GM08714 (cell line): ENCODE results near the gene TTC33.
"Not testable (repeated sequence)": the region's sequence is repeated elsewhere in the genome, so short reads cannot be mapped to it uniquely, and the experiment has no call there.

Source experiments
- H3K4me3 ChIP-seq: fragments of 200-500 bp; sonication (Bioruptor generic); 2 replicates; pipeline ENCODE4 v1.5.1; 2014; ENCODE audit warnings: mild to moderate bottlenecking, low read length, inconsistent platforms
- ZNF274 ChIP-seq: IDR thresholded peaks from 2 replicates; pipeline ENCODE4 v1.6.1; 2012; ENCODE audit warnings: mild to moderate bottlenecking, low read depth, low read length

Gene TTC33

GRCh38 chr5:40787986-40788385, 32.2 kb upstream of the TTC33 start:
- no peak for TF ChIP-seq ZNF274
- no peak overlapping the region for H3K4me3 ChIP-seq

DNA sequence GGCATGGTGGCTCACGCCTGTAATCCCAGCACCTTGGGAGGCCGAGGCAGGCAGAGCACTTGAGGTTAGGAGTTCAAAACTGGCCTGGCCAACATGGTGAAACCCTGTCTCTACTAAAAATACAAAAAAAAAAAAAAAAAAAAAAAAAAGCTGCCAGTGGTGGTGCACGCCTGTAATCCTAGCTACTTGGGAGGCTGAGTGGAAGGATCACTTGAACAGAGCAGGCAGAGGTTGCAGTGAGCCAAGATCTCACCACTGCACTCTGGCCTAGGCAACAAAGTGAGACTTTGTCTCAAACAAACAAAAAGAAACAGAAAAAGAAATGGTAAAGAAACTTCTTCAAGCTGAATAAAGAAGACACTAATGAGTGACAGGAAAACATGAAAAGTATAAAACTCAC, 30.9 kb upstream of the TTC33 start:
- not testable (repeated sequence) for H3K4me3 ChIP-seq

DNA sequence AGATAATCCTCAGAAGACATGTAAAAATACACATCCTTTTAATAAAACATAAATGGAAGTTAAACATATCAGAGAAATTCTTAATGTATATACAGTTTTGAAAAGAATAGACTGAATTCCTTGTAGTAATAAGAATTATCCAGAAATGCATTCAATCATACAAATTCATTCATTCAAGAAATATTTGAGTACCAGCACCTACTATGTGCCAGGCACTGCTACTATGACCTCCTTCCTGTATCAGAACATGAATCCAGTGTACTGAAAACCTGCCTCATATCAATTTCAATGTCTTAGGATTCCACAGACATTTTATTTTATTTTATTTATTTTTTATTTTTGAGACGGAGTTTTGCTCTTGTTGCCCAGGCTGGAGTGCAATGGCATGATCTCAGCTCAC, 29.2 kb upstream of the TTC33 start:
- TF ChIP-seq ZNF274, result no peak
- H3K4me3 ChIP-seq, result no peak overlapping the region

DNA sequence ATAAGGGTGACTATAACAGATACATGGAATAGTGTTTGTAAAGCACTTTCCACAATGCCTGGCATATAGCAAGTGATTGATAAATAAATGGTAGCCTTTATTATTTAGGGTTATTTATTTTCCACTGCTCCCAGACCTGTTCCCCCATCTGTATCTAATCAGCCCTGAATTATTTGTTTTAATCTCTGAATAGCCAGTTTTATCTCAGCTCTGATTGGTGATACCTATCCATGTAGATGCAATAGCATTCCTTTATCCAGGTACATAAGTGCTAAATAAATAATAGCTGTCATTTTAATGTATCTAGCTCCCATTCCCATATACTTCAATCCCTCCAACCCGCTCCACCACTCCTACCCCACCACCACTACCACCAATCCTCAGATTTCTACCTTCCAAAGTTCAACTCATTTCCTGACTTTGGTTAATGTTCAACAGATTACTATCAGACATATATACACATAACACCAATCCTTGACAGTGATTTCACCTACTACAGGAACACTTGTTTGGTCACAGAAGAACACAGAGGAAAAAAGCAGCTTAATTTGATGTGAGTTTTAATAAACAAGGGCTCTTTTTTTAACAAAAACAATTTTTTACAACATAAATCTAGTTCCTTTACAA, 28.4 kb upstream of the TTC33 start:
- H3K4me3 ChIP-seq, result no peak overlapping the region
- TF ChIP-seq ZNF274, result no peak

DNA sequence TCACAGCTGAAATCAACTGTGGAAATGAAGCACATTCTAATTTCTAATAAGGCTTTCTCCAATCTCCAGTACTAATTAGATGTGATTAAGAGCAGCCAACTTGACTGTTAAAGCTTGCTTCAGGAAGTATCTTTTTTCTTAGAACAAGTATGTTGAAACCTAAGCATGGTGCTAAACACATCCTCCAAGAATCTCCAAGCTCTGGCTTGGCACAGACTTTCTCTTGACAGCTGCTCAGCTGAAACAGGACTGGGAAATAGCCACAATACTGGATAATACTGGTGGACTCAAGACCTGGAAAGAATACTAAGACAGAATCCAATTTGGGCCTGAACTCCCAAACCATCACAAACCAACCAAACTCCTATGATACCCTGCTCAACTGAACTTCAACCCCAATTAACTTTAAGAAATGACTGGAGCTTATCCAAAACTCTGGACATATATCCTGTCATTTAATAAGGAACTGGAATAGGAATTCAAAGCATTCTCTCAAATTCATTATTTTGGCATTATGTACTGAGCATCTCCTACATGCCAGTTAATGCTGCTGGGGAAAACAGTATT, 26.2 kb upstream of the TTC33 start:
- TF ChIP-seq ZNF274, result no peak
- no peak overlapping the region for H3K4me3 ChIP-seq

- H3K4me3 ChIP-seq, result no peak overlapping the region
- TF ChIP-seq ZNF274, result no peak
Observed at GRCh38 chr5:40780858-40781257, 25.1 kb upstream of the TTC33 start.

DNA sequence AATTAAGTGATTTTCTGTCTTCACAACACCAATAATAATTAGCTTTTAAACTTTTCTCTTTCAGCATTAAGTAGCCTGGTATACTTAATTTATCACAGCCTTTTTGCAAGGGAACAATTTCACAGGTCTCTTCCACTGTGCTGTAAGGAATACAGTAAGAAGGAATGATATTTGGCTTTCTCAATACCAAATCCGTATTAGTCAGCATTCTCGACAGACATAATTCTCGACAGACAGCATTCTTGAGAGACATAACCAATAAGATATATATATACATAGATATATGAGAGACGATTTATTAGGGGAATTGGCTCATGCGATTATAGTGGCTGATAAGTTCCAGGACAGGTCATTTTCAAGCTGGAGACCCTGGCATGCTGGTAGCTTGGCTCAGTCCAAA, 24.4 kb upstream of the TTC33 start:
- no peak for TF ChIP-seq ZNF274
- no peak overlapping the region for H3K4me3 ChIP-seq

DNA sequence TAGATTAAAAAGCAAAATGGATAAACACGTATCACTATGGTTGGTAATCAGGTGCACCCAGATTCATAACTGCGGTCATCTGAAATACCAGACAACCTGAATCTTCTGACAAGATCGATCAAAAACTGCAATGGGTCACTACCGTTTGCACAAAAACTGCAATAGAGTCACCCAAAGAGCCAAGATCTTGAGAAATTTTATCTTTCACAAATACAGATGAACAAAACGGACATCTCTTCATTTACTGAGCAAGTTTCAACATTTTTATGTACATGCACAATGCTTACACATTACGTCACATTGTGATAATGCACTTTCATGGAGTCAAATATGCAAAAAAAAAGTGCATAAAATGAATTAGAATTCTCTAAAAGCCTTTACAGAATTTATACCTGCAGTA, 23.8 kb upstream of the TTC33 start:
- H3K4me3 ChIP-seq, result no peak overlapping the region

GRCh38 chr5:40778133-40778532, 22.4 kb upstream of the TTC33 start:
- no peak overlapping the region for H3K4me3 ChIP-seq
- no peak for TF ChIP-seq ZNF274

More for the DNA sequence above, 23.8 kb upstream of the TTC33 start:
- TF ChIP-seq ZNF274, result no peak

GRCh38 chr5:40776658-40776977, 20.9 kb upstream of the TTC33 start:
- no peak overlapping the region for H3K4me3 ChIP-seq
- no peak for TF ChIP-seq ZNF274

DNA sequence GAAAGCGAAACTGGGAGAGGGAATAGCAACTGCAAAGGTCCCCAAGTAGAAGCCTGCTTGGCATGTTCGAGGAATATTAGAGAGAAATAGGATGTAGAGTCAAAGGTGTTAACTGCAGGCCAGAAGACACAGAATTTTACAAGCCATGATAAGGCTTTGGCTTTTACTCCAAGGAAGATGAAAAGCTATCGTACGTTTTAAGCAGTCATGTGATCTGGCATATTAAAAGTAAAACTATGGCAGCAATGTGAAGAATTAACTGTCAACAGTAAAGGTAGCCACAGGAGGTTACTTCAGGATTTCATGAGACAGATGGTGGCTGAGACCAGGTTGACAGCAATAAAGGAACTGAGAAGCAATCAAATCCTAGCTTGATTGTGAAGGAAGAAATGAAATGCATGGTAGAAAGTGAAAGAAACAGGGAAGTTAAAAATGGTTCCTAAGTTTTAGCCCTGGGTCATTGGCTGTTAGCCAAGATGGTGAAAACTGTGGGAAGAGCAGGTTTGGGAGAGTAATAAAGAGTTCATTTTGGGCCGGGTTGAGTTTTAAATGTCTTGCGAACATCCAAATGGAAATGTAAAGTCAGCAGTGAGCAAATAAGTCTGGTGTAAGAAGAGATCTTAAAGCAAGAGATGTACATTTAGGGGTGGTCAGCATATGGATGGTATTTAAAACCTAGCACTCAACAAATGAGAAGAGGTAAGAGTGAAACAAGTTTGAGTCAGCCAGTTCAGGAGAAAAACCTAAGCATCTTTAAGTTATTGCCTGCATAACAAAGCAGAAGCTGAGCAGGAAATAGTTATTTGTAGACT, 20.3 kb upstream of the TTC33 start:
- TF ChIP-seq ZNF274, result no peak
- H3K4me3 ChIP-seq, result no peak overlapping the region

GRCh38 chr5:40775085-40775845, 19.5 kb upstream of the TTC33 start:
- no peak for TF ChIP-seq ZNF274
- H3K4me3 ChIP-seq, result no peak overlapping the region

DNA sequence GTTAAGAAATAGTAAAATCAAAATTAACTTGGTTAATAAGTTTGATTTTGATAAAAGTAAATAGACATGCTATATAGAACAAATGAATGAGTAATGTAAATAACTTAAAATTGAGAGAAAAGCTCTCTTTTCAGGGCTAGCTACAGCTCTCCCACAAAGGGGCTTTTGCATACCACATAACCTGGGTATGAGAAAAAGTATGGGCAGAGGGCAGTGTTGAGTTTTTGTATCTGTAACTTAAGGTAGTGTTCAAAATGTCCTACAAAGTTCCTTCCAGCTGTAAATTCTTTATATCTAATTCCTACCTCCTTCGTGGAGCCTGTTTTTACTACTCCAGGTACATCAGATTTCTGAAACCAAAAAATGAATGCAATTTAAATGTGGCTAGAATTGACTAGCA, 18.9 kb upstream of the TTC33 start:
- TF ChIP-seq ZNF274, result no peak
- H3K4me3 ChIP-seq, result no peak overlapping the region

DNA sequence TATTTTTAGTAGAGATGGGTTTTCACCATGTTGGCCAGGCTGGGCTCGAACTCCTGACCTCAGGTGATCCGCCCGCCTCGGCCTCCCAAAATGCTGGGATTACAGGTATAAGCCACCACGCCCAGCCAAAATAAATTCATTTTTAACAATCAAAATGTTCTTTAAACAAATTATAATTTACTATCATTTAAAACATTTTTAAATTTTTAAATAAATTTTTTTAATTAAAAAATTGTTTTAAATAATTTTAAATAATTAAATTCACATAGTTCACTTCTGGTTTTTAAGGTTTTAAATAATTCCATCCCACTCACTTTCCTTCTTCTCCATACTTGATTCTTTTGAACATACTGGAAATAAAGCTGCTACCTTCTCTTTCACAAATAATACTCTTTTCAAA, 15.0 kb upstream of the TTC33 start:
- no peak for TF ChIP-seq ZNF274
- no peak overlapping the region for H3K4me3 ChIP-seq

- no peak for TF ChIP-seq ZNF274
- no peak overlapping the region for H3K4me3 ChIP-seq
Observed at GRCh38 chr5:40762705-40763104, 6.9 kb upstream of the TTC33 start.
